HG02610 (cell line): ENCODE measurements around the gene PPARA.

Source experiments
- ATAC-seq: cut with Tn5 transposase; IDR thresholded peaks from one replicate; pipeline ENCODE4 v1.9.1; 2021; ENCODE audit warnings: mild to moderate bottlenecking, moderate library complexity; ENCODE audit not compliant: unreplicated experiment

The PPARA gene

GRCh38 chr22:46290121-46290842 is 140.0 kb downstream of the PPARA start:
- no peak for ATAC-seq

- ATAC-seq = no peak
These were observed 140.8 kb downstream of the PPARA start for GRCh38 chr22:46290843-46291785.

- ATAC-seq = no peak
These were observed 141.8 kb downstream of the PPARA start for GRCh38 chr22:46292173-46292572.

- no peak for ATAC-seq
These were observed 142.4 kb downstream of the PPARA start for GRCh38 chr22:46292732-46293131.
